NCI-H146 treated with DMSO at 0.1 percent for 48 hours (cell line): ENCODE measurements around the gene TRIM39.
"Not testable (repeated sequence)": the region's sequence is repeated elsewhere in the genome, so short reads cannot be mapped to it uniquely, and the experiment has no call there.

ENCODE experiments used
- DNase-seq: peaks from one replicate; lab custom pipeline; 2025; ENCODE audit not compliant: unreplicated experiment; lab: John Stamatoyannopoulos, UW

Gene TRIM39

GRCh38 chr6:30361661-30362060 is 34.9 kb downstream of the TRIM39 start:
- DNase-seq = no peak

GRCh38 chr6:30363459-30363858 is 36.7 kb downstream of the TRIM39 start:
- DNase-seq = no peak

- DNase-seq = no peak
Measured at GRCh38 chr6:30364591-30364990, 37.9 kb downstream of the TRIM39 start.

GRCh38 chr6:30369280-30369679 is 42.6 kb downstream of the TRIM39 start:
- DNase-seq = not testable (repeated sequence)

- DNase-seq = no peak
Measured at GRCh38 chr6:30378290-30378937, 51.7 kb downstream of the TRIM39 start.

GRCh38 chr6:30380464-30380863 is 53.7 kb downstream of the TRIM39 start:
- no peak for DNase-seq

- no peak for DNase-seq
Measured at GRCh38 chr6:30386166-30386565, 59.4 kb downstream of the TRIM39 start.

GRCh38 chr6:30391240-30391639 is 64.5 kb downstream of the TRIM39 start:
- DNase-seq = no peak
